H1 (cell line): ENCODE results near the gene CFAP53. TPM values are rescaled to one million over a fixed set of nuclear protein-coding genes. Genes with fewer than 3 reads are reported as not detected.

Experiments
- CTCF ChIA-PET: fragments of 300-600 bp; sonication (Branson Sonifier 250); formaldehyde crosslinking; loops from one replicate; lab custom pipeline; 2021; ENCODE audit not compliant: partially characterized antibody; lab: Charles Lee
- POLR2A ChIA-PET: fragments of 300-600 bp; sonication (Branson Sonifier 250); formaldehyde crosslinking; loops from one replicate; lab custom pipeline; 2021; ENCODE audit warnings: inconsistent platforms; ENCODE audit not compliant: partially characterized antibody; lab: Charles Lee
- DNase-seq, 2 experiments: peaks; one replicate each; pipeline versions ENCODE4 v3.0.0 to v3.0.0-alpha.2; 2010 to 2022; ENCODE audit warnings: low spot score in 2 of 2, low read depth in 1 of 2, mixed read lengths in 1 of 2
- FAIRE-seq: peaks from 2 replicates; lab custom pipeline; 2011; peaks lifted over from hg19 to GRCh38; lab: Jason Lieb, UNC
- H2AFZ ChIP-seq: 2 replicates; pipeline ENCODE4 v1.8.1; 2012; ENCODE audit warnings: low read length, inconsistent platforms
- H2AK5ac ChIP-seq: 2 replicates; pipeline ENCODE4 v1.6.1; 2013; ENCODE audit warnings: low read depth, low read length
- H2BK120ac ChIP-seq: replicated peaks from 2 replicates; pipeline ENCODE3; 2013; ENCODE audit warnings: low read depth, low read length, inconsistent platforms
- H2BK12ac ChIP-seq: 2 replicates; pipeline ENCODE4 v1.6.1; 2013; ENCODE audit warnings: low read depth, low read length
- H2BK15ac ChIP-seq: 2 replicates; pipeline ENCODE4 v1.6.1; 2013; ENCODE audit warnings: low read length
- H2BK20ac ChIP-seq: 2 replicates; pipeline ENCODE4 v1.6.1; 2013; ENCODE audit warnings: low read length
- H2BK5ac ChIP-seq: 2 replicates; pipeline ENCODE4 v1.6.1; 2013; ENCODE audit warnings: low read depth, low read length
- H3K14ac ChIP-seq: 2 replicates; pipeline ENCODE4 v1.6.1; 2013; ENCODE audit warnings: inconsistent platforms; ENCODE audit not compliant: insufficient read length
- H3K18ac ChIP-seq: 2 replicates; pipeline ENCODE4 v1.6.1; 2013; ENCODE audit warnings: low read length; ENCODE audit errors: extremely low read depth
- H3K23ac ChIP-seq: 2 replicates; pipeline ENCODE4 v1.6.1; 2013; ENCODE audit warnings: inconsistent platforms; ENCODE audit not compliant: insufficient read length
- H3K23me2 ChIP-seq: 2 replicates; pipeline ENCODE4 v1.6.1; 2013; ENCODE audit warnings: low read depth, low read length
- H3K27ac ChIP-seq: 2 replicates; pipeline ENCODE4 v1.6.1; 2011; ENCODE audit warnings: low read depth, low read length, inconsistent platforms
- H3K27me3 ChIP-seq, 4 experiments: replicated peaks in 1 of 4; 1 replicate in 1 of 4; 2 replicates in 3 of 4; pipeline versions ENCODE4 v1.6.1 to v1.8.1; 2011 to 2013; ENCODE audit warnings: low read length in 3 of 4, mild to moderate bottlenecking in 3 of 4, inconsistent platforms in 2 of 4, mixed read lengths in 2 of 4, moderate library complexity in 1 of 4; ENCODE audit not compliant: control insufficient read depth in 3 of 4, insufficient read depth in 3 of 4; ENCODE audit errors: extremely low read depth in 1 of 4
- H3K36me3 ChIP-seq, 4 experiments: 2 replicates each; pipeline versions ENCODE4 v1.6.1 to v1.8.1; 2011 to 2013; ENCODE audit warnings: mild to moderate bottlenecking in 4 of 4, low read length in 3 of 4, moderate library complexity in 2 of 4, control low read depth in 1 of 4, inconsistent platforms in 1 of 4; ENCODE audit not compliant: insufficient read depth in 4 of 4, control insufficient read depth in 2 of 4
- H3K4ac ChIP-seq: replicated peaks from 2 replicates; pipeline ENCODE3; 2013; ENCODE audit warnings: low read length, low read depth, mixed read lengths, inconsistent platforms; ENCODE audit not compliant: insufficient read length
- H3K4me1 ChIP-seq, 4 experiments: replicated peaks in 1 of 4; 1 replicate in 1 of 4; 2 replicates in 3 of 4; pipeline versions ENCODE4 v1.6.1 to v1.8.1; 2011 to 2013; ENCODE audit warnings: low read length in 3 of 4, inconsistent platforms in 2 of 4, mixed read lengths in 1 of 4; ENCODE audit not compliant: insufficient read depth in 4 of 4, control insufficient read depth in 3 of 4
- H3K4me2 ChIP-seq, 2 experiments: 2 replicates each; pipeline versions ENCODE4 v1.6.1 to v1.8.1; 2011 to 2013; ENCODE audit warnings: low read depth in 2 of 2, low read length in 2 of 2, control low read depth in 1 of 2, inconsistent platforms in 1 of 2, mild to moderate bottlenecking in 1 of 2; ENCODE audit not compliant: insufficient read depth in 1 of 2
- H3K4me3 ChIP-seq, 4 experiments: fragments of 200-600, 300-600 bp in 1 of 4; sonication (generic), shearing (Covaris generic), sonication (Bioruptor Twin) in 1 of 4; 2 replicates each; pipeline versions ENCODE4 v1.5.1 to v1.8.1; 2011 to 2016; ENCODE audit warnings: low read length in 4 of 4, low read depth in 3 of 4, control low read depth in 2 of 4, inconsistent platforms in 2 of 4, mild to moderate bottlenecking in 2 of 4, mixed read lengths in 1 of 4, moderate library complexity in 1 of 4; ENCODE audit not compliant: insufficient read depth in 2 of 4; ENCODE audit errors: extremely low read depth in 1 of 4
- H3K56ac ChIP-seq: replicated peaks from 2 replicates; pipeline ENCODE3; 2013; ENCODE audit warnings: low read depth, mild to moderate bottlenecking, mixed read lengths, low read length, inconsistent platforms; ENCODE audit not compliant: insufficient read length
- H3K79me1 ChIP-seq: 2 replicates; pipeline ENCODE4 v1.6.1; 2013; ENCODE audit warnings: low read depth, low read length, control low read depth
- H3K79me2 ChIP-seq, 2 experiments: 2 replicates each; pipeline versions ENCODE4 v1.6.1 to v1.8.1; 2012 to 2013; ENCODE audit warnings: low read length in 2 of 2, mild to moderate bottlenecking in 2 of 2, inconsistent platforms in 1 of 2; ENCODE audit not compliant: insufficient read depth in 2 of 2, control insufficient read depth in 1 of 2
- H3K9ac ChIP-seq, 4 experiments: replicated peaks in 1 of 4; 1 replicate in 1 of 4; 2 replicates in 3 of 4; pipeline versions ENCODE4 v1.6.1 to v1.8.1; 2011 to 2013; ENCODE audit warnings: low read depth in 3 of 4, low read length in 3 of 4, control low read depth in 2 of 4, mild to moderate bottlenecking in 2 of 4, moderate library complexity in 2 of 4, inconsistent platforms in 1 of 4; ENCODE audit errors: extremely low read depth in 1 of 4
- H3K9me3 ChIP-seq, 2 experiments: 2 replicates each; pipeline versions ENCODE4 v1.6.1 to v1.8.1; 2012 to 2013; ENCODE audit warnings: mild to moderate bottlenecking in 2 of 2, moderate library complexity in 2 of 2, control low read depth in 1 of 2, inconsistent platforms in 1 of 2, low read depth in 1 of 2, low read length in 1 of 2, mixed read lengths in 1 of 2; ENCODE audit not compliant: insufficient read depth in 2 of 2
- H4K20me1 ChIP-seq, 2 experiments: replicated peaks in 1 of 2; 2 replicates each; pipeline versions ENCODE3 to v1.8.1; 2011 to 2013; ENCODE audit warnings: inconsistent platforms in 2 of 2, low read length in 2 of 2, mild to moderate bottlenecking in 1 of 2; ENCODE audit not compliant: insufficient read depth in 2 of 2, control insufficient read depth in 1 of 2
- H4K5ac ChIP-seq: 2 replicates; pipeline ENCODE4 v1.6.1; 2013; ENCODE audit warnings: low read length, low read depth, mixed read lengths, inconsistent platforms; ENCODE audit not compliant: insufficient read length
- H4K8ac ChIP-seq: 2 replicates; pipeline ENCODE4 v1.8.0; 2013; ENCODE audit warnings: mild to moderate bottlenecking, moderate library complexity, low read length, inconsistent platforms; ENCODE audit not compliant: insufficient read depth; ENCODE audit errors: extremely low read depth
- H4K91ac ChIP-seq: replicated peaks from 2 replicates; pipeline ENCODE3; 2013; ENCODE audit warnings: low read length, mixed read lengths, inconsistent platforms; ENCODE audit not compliant: insufficient read length
- ASH2L ChIP-seq: fragments of 200-600, 300-600 bp; sonication (generic); IDR thresholded peaks from one replicate; pipeline ENCODE4 v1.7.1; 2017; ENCODE audit warnings: low read length
- BRCA1 ChIP-seq: IDR thresholded peaks from 2 replicates; pipeline ENCODE4 v1.6.1; 2012; ENCODE audit warnings: low read depth, low read length, improper control_type of control experiment
- CBX5 ChIP-seq: fragments of 300-800, 300-1000 bp; sonication (generic); IDR thresholded peaks from 2 replicates; pipeline ENCODE4 v1.7.1; 2016; ENCODE audit warnings: antibody characterized with exemption, low read length, low read depth
- CBX8 ChIP-seq: fragments of 300-800, 300-1000 bp; sonication (generic); IDR thresholded peaks from 2 replicates; pipeline ENCODE4 v1.7.1; 2016; ENCODE audit warnings: low read depth, low read length, borderline replicate concordance
- CEBPB ChIP-seq: IDR thresholded peaks from 2 replicates; pipeline ENCODE4 v1.6.1; 2012; ENCODE audit warnings: low read depth, low read length
- HDAC2 ChIP-seq, 2 experiments: fragments of 300-600 bp in 1 of 2; sonication (generic) in 1 of 2; IDR thresholded peaks; 2 replicates each; pipeline ENCODE4 v1.6.1; 2011 to 2012; ENCODE audit warnings: low read depth in 2 of 2, low read length in 2 of 2, mild to moderate bottlenecking in 2 of 2, moderate library complexity in 2 of 2, borderline replicate concordance in 1 of 2, inconsistent platforms in 1 of 2
- MAFK ChIP-seq: IDR thresholded peaks from 2 replicates; pipeline ENCODE4 v1.6.1; 2012; ENCODE audit warnings: low read depth, mild to moderate bottlenecking, improper control_type of control experiment, low read length
- PHF8 ChIP-seq: fragments of 200-600 bp; sonication (generic); conservative IDR thresholded peaks from 2 replicates; pipeline ENCODE4 v1.7.1; 2012; ENCODE audit warnings: low read depth, mild to moderate bottlenecking, inconsistent platforms, low read length, moderate library complexity
- POLR2A ChIP-seq, 2 experiments: IDR thresholded peaks; 1 replicate in 1 of 2; 2 replicates in 1 of 2; pipeline ENCODE4 v1.6.1; 2011; ENCODE audit warnings: low read depth in 2 of 2, low read length in 2 of 2, mild to moderate bottlenecking in 2 of 2; ENCODE audit errors: control extremely low read depth in 1 of 2
- POU5F1 ChIP-seq: IDR thresholded peaks from 2 replicates; pipeline ENCODE4 v1.6.1; 2011; ENCODE audit warnings: low read depth, mild to moderate bottlenecking, low read length, moderate library complexity
- RFX5 ChIP-seq: IDR thresholded peaks from 2 replicates; pipeline ENCODE4 v1.6.1; 2011; ENCODE audit warnings: low read depth, low read length, improper control_type of control experiment, borderline replicate concordance
- SP4 ChIP-seq: IDR thresholded peaks from 2 replicates; pipeline ENCODE4 v1.6.1; 2012; ENCODE audit warnings: low read length, inconsistent platforms
- WGBS, 2 experiments: shearing (Covaris generic) in 1 of 2; methylation state at CpG; one replicate each; pipeline versions ENCODE4 v1.1.6 to v1.1.7; 2013 to 2015; ENCODE audit warnings: low lambda C conversion rate in 2 of 2, mixed read lengths in 2 of 2, inconsistent platforms in 1 of 2, low coverage in 1 of 2, missing lambda C conversion rate in 1 of 2; ENCODE audit not compliant: insufficient replicate concordance in 2 of 2, insufficient coverage in 1 of 2, insufficient read length in 1 of 2; ENCODE audit errors: extremely low coverage in 1 of 2, missing lambda C conversion rate in 1 of 2; 5-methylcytosine and 5-hydroxymethylcytosine counted together
- polyA plus RNA-seq, 7 experiments: library from polyadenylated mRNA; depleted of rRNA in 3 of 7; stranded (reverse) in 5 of 7; unstranded in 2 of 7; fragments of >200 nt in 5 of 7; fragments of 200-250 nt in 2 of 7; gene quantifications; 1 replicate in 5 of 7; 2 replicates in 1 of 7; 4 replicates in 1 of 7; pipeline versions ENCODE4 v1.2.1 to v1.2.3, GENCODE V29; 2011 to 2013; ENCODE audit warnings: missing spikeins in 2 of 7, mixed read lengths in 2 of 7
- total RNA-seq: library from RNA; stranded (reverse); fragmentation: NEBNext Ultra II Directional; extraction: Animal tissue kit (Norgen Biotek cat#: 25700); gene quantifications from 2 replicates; pipeline ENCODE4 v1.2.1, GENCODE V29; 2021

CFAP53 gene
- total and polyA plus RNA-seq, 2 of the 8 experiments (the other 6 are each of a cell fraction or from before 2014, with no cell fraction given) = 0.08 to 0.30 TPM

- Histone ChIP-seq H2BK20ac (no peak within 1 kb of the TSS), H2AK5ac (no peak within 1 kb of the TSS), H3K27ac (no peak within 1 kb of the TSS), H3K56ac (no peak within 1 kb of the TSS), H3K36me3 (no peaks in the 10 kb centered on the region), H3K23me2 (peaks cover 16% of the 10 kb centered on the region; the same call in 1 of the 2 replicates), H3K9me3 (no peaks in the 10 kb centered on the region), H2AFZ (no peak within 1 kb of the TSS; the same call in 1 of the 2 replicates), H3K23ac (no peak within 1 kb of the TSS), H4K20me1 (peaks cover 5 to 7% of the 10 kb centered on the region in 2 experiments), H2BK15ac (no peak within 1 kb of the TSS), H2BK5ac (no peak within 1 kb of the TSS), H2BK12ac (no peak within 1 kb of the TSS), H4K91ac (no peak within 1 kb of the TSS), H3K4ac (no peak within 1 kb of the TSS), H3K9ac (peak within 1 kb of the TSS in 3 of 4 experiments; percentile 20 to 67 (median 41); a peak in 4 of 7 replicates), H4K8ac (peak within 1 kb of the TSS; percentile 60; the same call in 1 of the 2 replicates), H2BK120ac (no peak within 1 kb of the TSS), H3K27me3 (peaks cover 23 to 51% (median 42%) of the 10 kb centered on the region in 4 experiments), H3K4me1 (peaks cover 0 to 12% (median 9%) of the 10 kb centered on the region in 4 experiments; a peak in 5 of 7 replicates), H3K18ac (no peak within 1 kb of the TSS; the same call in none of the 2 replicates), H3K14ac (no peak within 1 kb of the TSS), H3K79me1 (no peaks in the 10 kb centered on the region), H3K4me3 (peak within 1 kb of the TSS; percentile 52 to 87 (median 54)), H3K79me2 (no peaks in the 10 kb centered on the region), H4K5ac (no peak within 1 kb of the TSS), H3K4me2 (peak within 1 kb of the TSS; percentile 97 to 98)
- CTCF ChIA-PET = interaction anchor here (0.7 to 2.9 kb wide), 18 partner anchors 9 to 333 kb away, joined by 3 to 17 read pairs (median 4); no protein-coding TSS in a partner anchor
- WGBS, 2 experiments = 6% methylated on average over 37 of the region's 115 CpGs; no CpG with 5 or more reads in 1 of the 2 experiments
- POLR2A ChIA-PET = interaction anchor here (1.0 to 1.5 kb wide), 4 partner anchors 9 to 312 kb away, joined by 3 to 6 read pairs (median 4); no protein-coding TSS in a partner anchor
- DNase-seq (peak in 1 of 2 experiments; percentile 86), FAIRE-seq (no peak)
- no peak for TF ChIP-seq RFX5
- no peak for TF ChIP-seq CEBPB
- no peak for TF ChIP-seq SP4
- TF ChIP-seq POLR2A (IDR thresholded peaks at IDR 0.05; ENCODE audit: control extremely low read depth in 1 of 2, low read depth in 2 of 2, low read length in 2 of 2) = peak in 1 of 2 experiments; percentile 24; a peak in 1 of 3 replicates
- TF ChIP-seq CBX5 = no peak
- no peak for TF ChIP-seq CBX8
- no peak for TF ChIP-seq POU5F1
- TF ChIP-seq ASH2L = no peak
- no peak for TF ChIP-seq BRCA1
- peak; percentile 66 for TF ChIP-seq PHF8
- no peak for TF ChIP-seq MAFK
- no peak for TF ChIP-seq HDAC2 (IDR thresholded peaks at IDR 0.05; ENCODE audit: borderline replicate concordance in 1 of 2, low read depth in 2 of 2, low read length in 2 of 2)
These were observed 71.4 kb downstream of the CFAP53 start, which contains the start of gene MYO5B for GRCh38 chr18:50194631-50195532. Gene MYO5B, minus strand, starts transcription at chr18:50195147. Its CDS starts 354 bp downstream, at chr18:50194793.
